ENCODE measurements around the gene KMT2C.
A peak's percentile ranks its signal among the peaks of the same experiment; 100 is the strongest.
"Not testable (repeated sequence)": the region's sequence is repeated elsewhere in the genome, so short reads cannot be mapped to it uniquely, and the experiment has no call there.

Gene KMT2C

GRCh38 chr7:152430854-152431253 lies 4.9 kb downstream of the KMT2C start:
- Histone ChIP-seq H4K20me1 (peaks cover 93% of the 10 kb centered on the region), H3K4me3 (no peak overlapping the region), H3K36me3 (peaks cover 3% of the 10 kb centered on the region; the same call in 1 of the 2 replicates), H3K9ac (no peak overlapping the region), H3K9me3 (peaks cover 9% of the 10 kb centered on the region; the same call in 1 of the 2 replicates), H3K4me2 (peak overlapping the region; percentile 5; the same call in 1 of the 2 replicates), H3K27me3 (no peaks in the 10 kb centered on the region), H3K4me1 (peaks cover 32% of the 10 kb centered on the region), H3K27ac (no peak overlapping the region)
- no peak for TF ChIP-seq Cebpa-rat (IDR thresholded peaks at IDR 0.05)

- not testable (repeated sequence) for H3K4me2 ChIP-seq, H3K4me3 ChIP-seq, H3K36me3 ChIP-seq, H3K9ac ChIP-seq, H3K27me3 ChIP-seq, H3K27ac ChIP-seq
- Histone ChIP-seq H4K20me1 (peaks cover 100% of the 10 kb centered on the region), H3K9me3 (peaks cover 15% of the 10 kb centered on the region; the same call in 1 of the 2 replicates), H3K4me1 (peaks cover 32% of the 10 kb centered on the region)
Measured at GRCh38 chr7:152430118-152430517, 5.7 kb downstream of the KMT2C start.

GRCh38 chr7:152424348-152425108 lies 11.3 kb downstream of the KMT2C start:
- peaks cover 59% of the 10 kb centered on the region for H3K36me3 ChIP-seq
- H3K9ac ChIP-seq, result no peak overlapping the region
- H3K9me3 ChIP-seq, result peaks cover 68% of the 10 kb centered on the region
- H3K27ac ChIP-seq, result no peak overlapping the region
- H3K4me2 ChIP-seq, result no peak overlapping the region
- H3K4me1 ChIP-seq, result no peaks in the 10 kb centered on the region
- H4K20me1 ChIP-seq, result peaks cover 100% of the 10 kb centered on the region
- TF ChIP-seq Cebpa-rat (IDR thresholded peaks at IDR 0.05), result no peak
- H3K27me3 ChIP-seq, result no peaks in the 10 kb centered on the region
- H3K4me3 ChIP-seq, result no peak overlapping the region

GRCh38 chr7:152423991-152424347 lies 11.8 kb downstream of the KMT2C start:
- no peaks in the 10 kb centered on the region for H3K4me1 ChIP-seq
- H3K27ac ChIP-seq, result no peak overlapping the region
- no peaks in the 10 kb centered on the region for H3K27me3 ChIP-seq
- H3K36me3 ChIP-seq, result peaks cover 64% of the 10 kb centered on the region
- peaks cover 100% of the 10 kb centered on the region for H4K20me1 ChIP-seq
- no peak overlapping the region for H3K4me3 ChIP-seq
- no peak overlapping the region for H3K4me2 ChIP-seq
- peaks cover 74% of the 10 kb centered on the region for H3K9me3 ChIP-seq
- H3K9ac ChIP-seq, result no peak overlapping the region
- no peak for TF ChIP-seq Cebpa-rat (IDR thresholded peaks at IDR 0.05)

GRCh38 chr7:152423171-152423570 lies 12.6 kb downstream of the KMT2C start:
- H3K4me1 ChIP-seq, H3K27me3 ChIP-seq, H3K4me2 ChIP-seq, H3K9ac ChIP-seq, H3K4me3 ChIP-seq, H3K27ac ChIP-seq: not testable (repeated sequence)
- H3K36me3 ChIP-seq, result peaks cover 72% of the 10 kb centered on the region
- peaks cover 82% of the 10 kb centered on the region for H3K9me3 ChIP-seq
- H4K20me1 ChIP-seq, result peaks cover 100% of the 10 kb centered on the region

GRCh38 chr7:152420950-152421349 lies 14.9 kb downstream of the KMT2C start:
- H3K27ac ChIP-seq, H3K4me1 ChIP-seq, H3K4me2 ChIP-seq, H3K9ac ChIP-seq, H3K27me3 ChIP-seq, H3K4me3 ChIP-seq: not testable (repeated sequence)
- H3K36me3 ChIP-seq, result peaks cover 87% of the 10 kb centered on the region
- H4K20me1 ChIP-seq, result peaks cover 100% of the 10 kb centered on the region
- peaks cover 95% of the 10 kb centered on the region for H3K9me3 ChIP-seq

- no peaks in the 10 kb centered on the region for H3K4me1 ChIP-seq
- H3K4me3 ChIP-seq, result no peak overlapping the region
- H4K20me1 ChIP-seq, result peaks cover 100% of the 10 kb centered on the region
- TF ChIP-seq Cebpa-rat (IDR thresholded peaks at IDR 0.05), result no peak
- peaks cover 88% of the 10 kb centered on the region for H3K36me3 ChIP-seq
- no peak overlapping the region for H3K27ac ChIP-seq
- no peak overlapping the region for H3K9ac ChIP-seq
- H3K27me3 ChIP-seq, result no peaks in the 10 kb centered on the region
- H3K4me2 ChIP-seq, result no peak overlapping the region
- H3K9me3 ChIP-seq, result peaks cover 86% of the 10 kb centered on the region
Measured at GRCh38 chr7:152419473-152420429, 16.1 kb downstream of the KMT2C start.

GRCh38 chr7:152414779-152415178 lies 21.0 kb downstream of the KMT2C start:
- Histone ChIP-seq H3K36me3 (peaks cover 54% of the 10 kb centered on the region), H3K9ac (no peak overlapping the region), H3K9me3 (peaks cover 37% of the 10 kb centered on the region), H3K27ac (no peak overlapping the region), H3K4me2 (no peak overlapping the region), H3K4me1 (no peaks in the 10 kb centered on the region), H3K27me3 (no peaks in the 10 kb centered on the region), H4K20me1 (peaks cover 99% of the 10 kb centered on the region), H3K4me3 (no peak overlapping the region)
- TF ChIP-seq Cebpa-rat (IDR thresholded peaks at IDR 0.05), result no peak

GRCh38 chr7:152411389-152411788 lies 24.4 kb downstream of the KMT2C start:
- Histone ChIP-seq H3K27me3 (no peaks in the 10 kb centered on the region), H3K4me2 (no peak overlapping the region), H3K36me3 (peaks cover 26% of the 10 kb centered on the region), H4K20me1 (peaks cover 93% of the 10 kb centered on the region), H3K4me3 (no peak overlapping the region), H3K9me3 (peaks cover 7% of the 10 kb centered on the region; the same call in 1 of the 2 replicates), H3K9ac (no peak overlapping the region), H3K4me1 (no peaks in the 10 kb centered on the region), H3K27ac (no peak overlapping the region)
- no peak for TF ChIP-seq Cebpa-rat (IDR thresholded peaks at IDR 0.05)

- Histone ChIP-seq H3K9me3 (peaks cover 24% of the 10 kb centered on the region), H3K4me2 (no peak overlapping the region), H3K36me3 (peaks cover 24% of the 10 kb centered on the region), H3K9ac (no peak overlapping the region), H3K27me3 (no peaks in the 10 kb centered on the region), H3K27ac (no peak overlapping the region), H3K4me3 (no peak overlapping the region), H4K20me1 (peaks cover 75% of the 10 kb centered on the region), H3K4me1 (no peaks in the 10 kb centered on the region)
- no peak for TF ChIP-seq Cebpa-rat (IDR thresholded peaks at IDR 0.05)
Measured at GRCh38 chr7:152406491-152406890, 29.3 kb downstream of the KMT2C start.

GRCh38 chr7:152406030-152406429 lies 29.8 kb downstream of the KMT2C start:
- not testable (repeated sequence) for H3K9ac ChIP-seq, H3K4me2 ChIP-seq, H3K4me1 ChIP-seq, H3K4me3 ChIP-seq, H3K27me3 ChIP-seq, H3K27ac ChIP-seq
- peaks cover 24% of the 10 kb centered on the region for H3K9me3 ChIP-seq
- H3K36me3 ChIP-seq, result peaks cover 29% of the 10 kb centered on the region
- peaks cover 75% of the 10 kb centered on the region for H4K20me1 ChIP-seq

All from BLaER1 (cell line).